Renal cortex interstitium (tissue), 11 donors: ENCODE measurements around the gene LIN28B. TPM values are rescaled to one million over a fixed set of nuclear protein-coding genes. Genes with fewer than 3 reads are reported as not detected.
A peak's percentile ranks its signal among the peaks of the same experiment; 100 is the strongest.
"Not testable (repeated sequence)": the region's sequence is repeated elsewhere in the genome, so short reads cannot be mapped to it uniquely, and the experiment has no call there.

Experiments
- DNase-seq, 11 donors: peaks; one replicate each; pipeline ENCODE4 v3.0.0-alpha.2; 2013; ENCODE audit warnings: low read depth in 9 of 11, low spot score in 4 of 11; ENCODE audit errors: extremely low read depth in 1 of 11
- polyA plus RNA-seq, 3 donors: library from polyadenylated mRNA; unstranded; fragments of 120-200 nt; gene quantifications; one replicate each; pipeline ENCODE4 v1.2.1, GENCODE V29; 2013; ENCODE audit not compliant: insufficient read length in 3 of 3

Gene LIN28B
- polyA plus RNA-seq, 3 donors, result 0.24 to 0.39 (median 0.30) TPM

GRCh38 chr6:105045526-105045925, 88.6 kb downstream of the LIN28B start:
- no peak for DNase-seq

- no peak for DNase-seq
These were observed 95.1 kb downstream of the LIN28B start for GRCh38 chr6:105051941-105052471.

GRCh38 chr6:105056646-105057045, 99.7 kb downstream of the LIN28B start:
- DNase-seq, result no peak

GRCh38 chr6:105057160-105057559, 100.3 kb downstream of the LIN28B start:
- DNase-seq, result no peak

GRCh38 chr6:105058316-105058715, 101.4 kb downstream of the LIN28B start:
- no peak for DNase-seq

GRCh38 chr6:105058846-105059245, 101.9 kb downstream of the LIN28B start:
- DNase-seq, result no peak

GRCh38 chr6:105066233-105066632, 109.3 kb downstream of the LIN28B start:
- no peak for DNase-seq

GRCh38 chr6:105066836-105067235, 109.9 kb downstream of the LIN28B start:
- DNase-seq, result no peak

- no peak for DNase-seq
These were observed 110.4 kb downstream of the LIN28B start for GRCh38 chr6:105067329-105067728.

- DNase-seq, result no peak
These were observed 111.5 kb downstream of the LIN28B start for GRCh38 chr6:105068407-105068806.

GRCh38 chr6:105069821-105070445, 113.0 kb downstream of the LIN28B start:
- no peak for DNase-seq

- DNase-seq, result no peak
These were observed 115.9 kb downstream of the LIN28B start for GRCh38 chr6:105072798-105073199.

GRCh38 chr6:105075210-105075609, 118.3 kb downstream of the LIN28B start:
- no peak for DNase-seq

- DNase-seq, result not testable (repeated sequence)
These were observed 119.5 kb downstream of the LIN28B start for GRCh38 chr6:105076418-105076817.

- DNase-seq, result peak in 10 of 11 donors; percentile 3 to 41 (median 16)
These were observed 120.9 kb downstream of the LIN28B start for GRCh38 chr6:105077596-105078385.

GRCh38 chr6:105078386-105078708, 121.4 kb downstream of the LIN28B start:
- no peak for DNase-seq

- no peak for DNase-seq
These were observed 123.4 kb downstream of the LIN28B start for GRCh38 chr6:105080279-105080678.

GRCh38 chr6:105081662-105082061, 124.8 kb downstream of the LIN28B start:
- DNase-seq, result not testable (repeated sequence)

GRCh38 chr6:105087571-105088211, 130.8 kb downstream of the LIN28B start:
- peak; percentile 23 to 60 (median 35) for DNase-seq
